Stomach smooth muscle (tissue), 2 donors: ENCODE measurements around the gene ADPRM.
A peak's percentile ranks its signal among the peaks of the same experiment; 100 is the strongest.
"Not testable (repeated sequence)": the region's sequence is repeated elsewhere in the genome, so short reads cannot be mapped to it uniquely, and the experiment has no call there.

Experiments
- H3K27ac ChIP-seq: one replicate; pipeline ENCODE4 v1.7.0; 2013; ENCODE audit warnings: mild to moderate bottlenecking, low read length, inconsistent platforms
- H3K27me3 ChIP-seq, 2 donors: one replicate each; pipeline ENCODE4 v1.7.0; 2013; ENCODE audit warnings: low read length in 2 of 2; ENCODE audit not compliant: insufficient read depth in 2 of 2, control insufficient read depth in 1 of 2
- H3K36me3 ChIP-seq, 2 donors: one replicate each; pipeline ENCODE4 v1.7.0; 2013; ENCODE audit warnings: low read length in 2 of 2; ENCODE audit not compliant: control insufficient read depth in 2 of 2, insufficient read depth in 2 of 2
- H3K4me1 ChIP-seq: one replicate; pipeline ENCODE4 v1.7.0; 2013; ENCODE audit warnings: low read length; ENCODE audit not compliant: control insufficient read depth, insufficient read depth
- H3K4me3 ChIP-seq, 2 donors: one replicate each; pipeline ENCODE4 v1.7.0; 2013; ENCODE audit warnings: low read length in 2 of 2
- H3K9ac ChIP-seq, 2 donors: one replicate each; pipeline ENCODE4 v1.7.0; 2013; ENCODE audit warnings: low read length in 2 of 2, mild to moderate bottlenecking in 1 of 2
- H3K9me3 ChIP-seq, 2 donors: one replicate each; pipeline ENCODE4 v1.7.0; 2013; ENCODE audit warnings: low read length in 2 of 2; ENCODE audit not compliant: control insufficient read depth in 2 of 2
- donor health status: healthy.
- donor health status: Pancreatic carcinoma.

The ADPRM gene

GRCh38 chr17:10663231-10663630, 34.2 kb upstream of the ADPRM start:
- no peak overlapping the region for H3K4me3 ChIP-seq
- H3K27me3 ChIP-seq = no peaks in the 10 kb centered on the region
- no peak overlapping the region for H3K9ac ChIP-seq
- no peaks in the 10 kb centered on the region for H3K9me3 ChIP-seq
- no peaks in the 10 kb centered on the region for H3K4me1 ChIP-seq
- peaks cover 0 to 6% of the 10 kb centered on the region in 2 donors for H3K36me3 ChIP-seq
- H3K27ac ChIP-seq = no peak overlapping the region

- Histone ChIP-seq H3K36me3 (peaks cover 0 to 6% of the 10 kb centered on the region in 2 donors), H3K9ac (no peak overlapping the region), H3K4me3 (no peak overlapping the region), H3K4me1 (no peaks in the 10 kb centered on the region), H3K9me3 (no peaks in the 10 kb centered on the region), H3K27ac (no peak overlapping the region), H3K27me3 (no peaks in the 10 kb centered on the region)
Observed at GRCh38 chr17:10664571-10664970, 32.8 kb upstream of the ADPRM start.

DNA sequence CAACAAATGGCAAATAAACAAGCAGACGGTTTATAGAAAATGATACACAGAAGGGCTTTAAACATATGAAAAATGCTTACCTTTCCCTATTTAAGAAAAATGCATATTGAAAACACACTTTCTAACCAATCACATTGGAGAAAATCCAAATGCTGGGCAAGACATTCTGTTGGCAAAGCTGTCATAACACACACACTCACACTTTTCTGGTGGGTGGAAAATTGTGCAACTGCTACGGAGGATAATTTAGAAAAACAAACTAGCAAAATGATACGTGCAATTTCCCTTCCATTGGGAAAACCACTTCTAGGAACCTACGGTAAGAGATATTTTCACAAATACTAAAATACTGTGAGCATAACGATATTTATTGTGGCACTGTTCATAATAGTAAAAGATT, 30.5 kb upstream of the ADPRM start:
- Histone ChIP-seq H3K9ac (no peak overlapping the region), H3K27me3 (no peaks in the 10 kb centered on the region)

DNA sequence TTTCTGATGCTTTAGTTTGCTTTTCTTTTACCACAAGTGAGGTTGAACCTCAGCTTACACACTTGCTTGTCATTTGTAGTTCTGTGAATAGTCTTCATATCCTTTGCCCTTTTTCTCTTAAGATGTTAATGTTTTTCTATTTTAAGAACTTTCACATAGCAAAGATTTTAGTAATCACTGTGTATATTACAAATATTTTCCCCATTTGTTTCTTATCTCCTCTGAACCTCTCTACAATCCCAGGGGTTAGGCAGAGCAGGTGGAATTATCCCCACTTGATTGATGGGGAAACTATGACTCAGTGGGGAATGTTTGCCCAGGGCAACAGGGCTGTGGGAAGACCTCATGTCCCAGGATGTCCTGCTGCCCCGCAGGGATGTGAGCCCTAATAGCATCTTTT, 28.6 kb upstream of the ADPRM start:
- Histone ChIP-seq H3K36me3 (no peaks in the 10 kb centered on the region), H3K9ac (no peak overlapping the region), H3K4me3 (no peak overlapping the region), H3K27ac (no peak overlapping the region), H3K4me1 (peaks cover 2% of the 10 kb centered on the region), H3K27me3 (no peaks in the 10 kb centered on the region), H3K9me3 (no peaks in the 10 kb centered on the region)

More for the DNA sequence above, 30.5 kb upstream of the ADPRM start:
- no peak overlapping the region for H3K4me3 ChIP-seq
- H3K9me3 ChIP-seq = no peaks in the 10 kb centered on the region
- no peaks in the 10 kb centered on the region for H3K4me1 ChIP-seq
- peaks cover 0 to 2% of the 10 kb centered on the region in 2 donors for H3K36me3 ChIP-seq
- H3K27ac ChIP-seq = no peak overlapping the region

- Histone ChIP-seq H3K27ac (no peak overlapping the region), H3K9me3 (no peaks in the 10 kb centered on the region), H3K9ac (no peak overlapping the region), H3K36me3 (peaks cover 3 to 6% of the 10 kb centered on the region in 2 donors), H3K27me3 (no peaks in the 10 kb centered on the region), H3K4me1 (peaks cover 2% of the 10 kb centered on the region), H3K4me3 (no peak overlapping the region)
Observed at GRCh38 chr17:10673312-10673711, 24.1 kb upstream of the ADPRM start.

GRCh38 chr17:10674704-10675103, 22.7 kb upstream of the ADPRM start:
- no peak overlapping the region for H3K9ac ChIP-seq
- H3K27ac ChIP-seq = no peak overlapping the region
- peaks cover 8 to 12% of the 10 kb centered on the region in 2 donors for H3K36me3 ChIP-seq
- no peak overlapping the region for H3K4me3 ChIP-seq
- H3K27me3 ChIP-seq = no peaks in the 10 kb centered on the region
- peaks cover 2% of the 10 kb centered on the region for H3K4me1 ChIP-seq
- no peaks in the 10 kb centered on the region for H3K9me3 ChIP-seq

DNA sequence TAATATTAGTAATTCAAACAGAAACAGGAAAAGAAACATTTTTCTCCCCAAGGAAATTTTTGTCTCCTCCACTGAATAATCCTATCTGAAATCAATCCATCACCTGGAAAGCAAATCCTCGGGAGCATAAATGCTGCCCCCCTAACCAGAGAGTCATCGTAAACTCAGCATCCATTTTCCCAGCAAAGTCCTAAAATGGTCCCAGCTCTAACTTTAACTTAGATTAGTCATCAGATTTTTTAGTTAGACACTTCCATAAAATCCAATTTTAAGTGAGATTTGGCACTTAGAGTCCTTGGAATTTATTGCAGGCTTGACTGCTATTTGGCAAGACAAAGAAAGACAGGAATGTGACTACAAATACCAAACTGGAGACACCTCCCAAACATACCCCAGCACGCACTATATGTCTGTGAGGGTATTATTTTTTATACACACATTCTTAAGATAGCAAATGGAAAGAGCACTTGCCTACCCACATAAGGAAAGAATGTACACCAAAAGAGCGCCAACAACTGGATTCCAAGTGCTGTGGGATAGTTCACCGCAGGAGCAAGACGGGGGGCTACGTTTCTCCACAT, 15.4 kb upstream of the ADPRM start:
- Histone ChIP-seq H3K36me3 (peaks cover 20 to 42% of the 10 kb centered on the region in 2 donors), H3K27me3 (no peaks in the 10 kb centered on the region), H3K27ac (no peak overlapping the region), H3K4me3 (no peak overlapping the region), H3K4me1 (no peaks in the 10 kb centered on the region), H3K9me3 (no peaks in the 10 kb centered on the region), H3K9ac (no peak overlapping the region)

GRCh38 chr17:10683853-10684252, 13.5 kb upstream of the ADPRM start:
- H3K4me3 ChIP-seq = no peak overlapping the region
- H3K4me1 ChIP-seq = no peaks in the 10 kb centered on the region
- no peak overlapping the region for H3K9ac ChIP-seq
- no peaks in the 10 kb centered on the region for H3K9me3 ChIP-seq
- peaks cover 15 to 34% of the 10 kb centered on the region in 2 donors for H3K36me3 ChIP-seq
- H3K27me3 ChIP-seq = no peaks in the 10 kb centered on the region
- H3K27ac ChIP-seq = no peak overlapping the region

- Histone ChIP-seq H3K9ac (no peak overlapping the region), H3K4me1 (no peaks in the 10 kb centered on the region), H3K27me3 (no peaks in the 10 kb centered on the region), H3K27ac (no peak overlapping the region), H3K9me3 (no peaks in the 10 kb centered on the region), H3K36me3 (peaks cover 23 to 34% of the 10 kb centered on the region in 2 donors), H3K4me3 (no peak overlapping the region)
Observed at GRCh38 chr17:10687499-10687898, 9.9 kb upstream of the ADPRM start.

DNA sequence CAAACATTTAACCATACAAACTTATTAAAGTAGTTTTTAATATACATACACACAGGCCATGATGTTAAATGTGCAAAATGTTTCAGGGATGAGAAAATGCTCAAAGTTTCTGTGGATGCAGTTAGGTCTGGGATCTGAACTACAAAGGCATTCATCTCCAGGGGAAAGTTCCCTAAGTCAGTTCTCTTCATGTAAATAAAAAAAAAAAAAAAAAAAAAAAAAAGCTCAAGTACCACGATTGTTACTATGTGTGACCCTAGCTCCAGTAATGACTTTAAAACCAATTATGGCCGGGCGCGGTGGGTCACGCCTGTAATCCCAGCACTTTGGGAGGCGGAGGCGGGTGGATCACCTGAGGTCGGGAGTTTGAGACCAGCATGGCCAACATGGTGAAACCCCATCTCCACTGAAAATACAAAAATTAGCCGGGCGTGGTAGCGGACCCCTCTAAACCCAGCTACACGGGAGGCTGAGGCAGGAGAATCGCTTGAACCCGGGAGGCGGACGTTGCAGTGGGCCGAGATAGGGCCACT, 1.5 kb upstream of the ADPRM start:
- H3K4me1 ChIP-seq, H3K27me3 ChIP-seq, H3K9ac ChIP-seq: not testable (repeated sequence)

GRCh38 chr17:10698096-10698818, 863 bp downstream of the ADPRM start:
- peak overlapping the region; percentile 90 to 93 for H3K9ac ChIP-seq
- H3K4me1 ChIP-seq = peaks cover 4% of the 10 kb centered on the region
- peak overlapping the region; percentile 93 to 98 for H3K4me3 ChIP-seq
- no peaks in the 10 kb centered on the region for H3K27me3 ChIP-seq
- H3K9me3 ChIP-seq = no peaks in the 10 kb centered on the region
- H3K27ac ChIP-seq = peak overlapping the region; percentile 85
- peaks cover 0 to 11% of the 10 kb centered on the region in 2 donors for H3K36me3 ChIP-seq

More for the DNA sequence above, 1.5 kb upstream of the ADPRM start:
- H3K27ac ChIP-seq, H3K9me3 ChIP-seq: not testable (repeated sequence)
- Histone ChIP-seq H3K36me3 (peaks cover 17 to 30% of the 10 kb centered on the region in 2 donors), H3K4me3 (peak overlapping the region; percentile 93 to 98)
